IPS-15b (cell line): ENCODE measurements around the gene COMTD1.

Source experiments
- H3K27me3 ChIP-seq: one replicate; pipeline ENCODE4 v1.6.1; 2013; ENCODE audit warnings: low read length; ENCODE audit not compliant: control insufficient read depth, insufficient read depth
- H3K36me3 ChIP-seq: one replicate; pipeline ENCODE4 v1.6.1; 2013; ENCODE audit warnings: low read length; ENCODE audit not compliant: control insufficient read depth, insufficient read depth
- H3K4me1 ChIP-seq: one replicate; pipeline ENCODE4 v1.6.1; 2013; ENCODE audit warnings: mild to moderate bottlenecking, low read length; ENCODE audit not compliant: control insufficient read depth, insufficient read depth
- H3K4me3 ChIP-seq: one replicate; pipeline ENCODE4 v1.5.1; 2013; ENCODE audit warnings: low read depth, low read length
- H3K9ac ChIP-seq: one replicate; pipeline ENCODE4 v1.6.1; 2013; ENCODE audit warnings: low read depth, mild to moderate bottlenecking, low read length
- H3K9me3 ChIP-seq: one replicate; pipeline ENCODE4 v1.6.1; 2013; ENCODE audit warnings: mild to moderate bottlenecking, low read length; ENCODE audit not compliant: control insufficient read depth, insufficient read depth

COMTD1 gene

GRCh38 chr10:75263806-75264205 lies 28.0 kb upstream of the COMTD1 start:
- Histone ChIP-seq H3K36me3 (no peaks in the 10 kb centered on the region), H3K4me1 (no peaks in the 10 kb centered on the region), H3K9me3 (no peaks in the 10 kb centered on the region), H3K4me3 (no peak overlapping the region), H3K9ac (no peak overlapping the region), H3K27me3 (no peaks in the 10 kb centered on the region)

DNA sequence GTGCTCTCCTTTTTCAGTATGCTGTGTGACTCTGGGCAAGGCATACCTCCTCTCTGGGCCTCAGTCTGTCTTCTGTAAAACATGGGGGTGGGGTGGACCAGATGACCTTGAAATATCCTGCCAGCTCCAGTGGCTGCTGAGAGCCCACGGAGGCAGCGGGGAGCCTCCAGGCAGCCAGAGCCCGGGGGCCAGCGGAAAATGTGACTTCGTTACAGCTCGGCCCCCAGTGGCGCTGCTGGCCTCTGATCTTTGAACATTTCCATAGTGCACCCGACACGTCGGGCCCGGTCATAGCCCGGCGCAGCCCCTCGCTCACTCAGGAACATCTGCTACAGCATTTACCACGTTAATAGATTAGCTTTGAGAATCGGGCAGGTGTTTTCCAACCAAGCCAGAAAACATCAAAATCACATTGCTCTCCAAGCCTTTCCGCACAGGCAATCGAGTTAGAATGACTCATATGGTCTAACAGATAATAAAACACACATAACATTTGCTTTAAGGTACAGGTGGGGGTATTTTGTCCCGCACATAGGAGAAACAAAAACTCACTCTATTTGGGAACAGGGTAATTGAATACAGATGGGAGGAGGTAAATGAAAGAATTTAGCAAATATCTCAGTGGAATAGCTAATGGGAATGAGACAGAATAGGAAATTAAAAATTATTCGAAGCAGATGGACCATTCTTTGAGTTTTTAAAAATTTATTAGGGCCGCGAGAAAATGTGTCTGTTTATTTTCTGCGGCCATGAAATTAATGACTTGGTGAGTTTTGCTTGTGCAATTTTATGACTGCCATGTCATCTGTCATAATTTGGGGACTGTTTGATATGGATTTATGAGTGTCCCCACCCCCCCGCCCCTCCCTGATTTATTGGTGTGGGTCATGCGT lies 26.3 kb upstream of the COMTD1 start:
- no peak overlapping the region for H3K4me3 ChIP-seq
- H3K27me3 ChIP-seq, result no peaks in the 10 kb centered on the region
- H3K4me1 ChIP-seq, result no peaks in the 10 kb centered on the region

DNA sequence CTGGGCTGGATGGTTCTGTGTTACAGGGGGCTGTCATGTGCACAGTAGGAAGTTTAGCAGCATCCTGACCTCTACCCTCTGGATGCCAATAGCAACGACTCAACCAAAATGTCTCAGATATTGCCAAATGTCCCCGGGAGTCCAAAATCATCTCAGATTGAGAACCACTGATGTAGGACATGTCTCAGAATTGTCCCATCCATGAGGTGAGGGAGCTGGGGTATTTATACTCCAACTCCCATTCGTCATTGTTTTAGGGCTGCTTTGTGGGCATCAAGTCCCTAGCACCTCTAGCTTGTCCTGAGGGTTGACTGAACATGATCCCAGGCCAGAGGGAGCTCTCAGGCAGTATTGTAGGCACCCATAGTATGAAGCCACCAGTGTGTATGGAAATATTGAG lies 25.2 kb upstream of the COMTD1 start:
- H3K36me3 ChIP-seq, result no peaks in the 10 kb centered on the region
- no peak overlapping the region for H3K4me3 ChIP-seq
- H3K9me3 ChIP-seq, result no peaks in the 10 kb centered on the region
- H3K9ac ChIP-seq, result no peak overlapping the region
- no peaks in the 10 kb centered on the region for H3K27me3 ChIP-seq
- no peaks in the 10 kb centered on the region for H3K4me1 ChIP-seq

More for the DNA sequence above, 26.3 kb upstream of the COMTD1 start:
- Histone ChIP-seq H3K9ac (no peak overlapping the region), H3K36me3 (no peaks in the 10 kb centered on the region), H3K9me3 (no peaks in the 10 kb centered on the region)

- no peaks in the 10 kb centered on the region for H3K4me1 ChIP-seq
- H3K4me3 ChIP-seq, result no peak overlapping the region
- H3K9me3 ChIP-seq, result no peaks in the 10 kb centered on the region
- no peaks in the 10 kb centered on the region for H3K27me3 ChIP-seq
- no peaks in the 10 kb centered on the region for H3K36me3 ChIP-seq
- no peak overlapping the region for H3K9ac ChIP-seq
Observed at GRCh38 chr10:75254739-75255138, 19.0 kb upstream of the COMTD1 start.

DNA sequence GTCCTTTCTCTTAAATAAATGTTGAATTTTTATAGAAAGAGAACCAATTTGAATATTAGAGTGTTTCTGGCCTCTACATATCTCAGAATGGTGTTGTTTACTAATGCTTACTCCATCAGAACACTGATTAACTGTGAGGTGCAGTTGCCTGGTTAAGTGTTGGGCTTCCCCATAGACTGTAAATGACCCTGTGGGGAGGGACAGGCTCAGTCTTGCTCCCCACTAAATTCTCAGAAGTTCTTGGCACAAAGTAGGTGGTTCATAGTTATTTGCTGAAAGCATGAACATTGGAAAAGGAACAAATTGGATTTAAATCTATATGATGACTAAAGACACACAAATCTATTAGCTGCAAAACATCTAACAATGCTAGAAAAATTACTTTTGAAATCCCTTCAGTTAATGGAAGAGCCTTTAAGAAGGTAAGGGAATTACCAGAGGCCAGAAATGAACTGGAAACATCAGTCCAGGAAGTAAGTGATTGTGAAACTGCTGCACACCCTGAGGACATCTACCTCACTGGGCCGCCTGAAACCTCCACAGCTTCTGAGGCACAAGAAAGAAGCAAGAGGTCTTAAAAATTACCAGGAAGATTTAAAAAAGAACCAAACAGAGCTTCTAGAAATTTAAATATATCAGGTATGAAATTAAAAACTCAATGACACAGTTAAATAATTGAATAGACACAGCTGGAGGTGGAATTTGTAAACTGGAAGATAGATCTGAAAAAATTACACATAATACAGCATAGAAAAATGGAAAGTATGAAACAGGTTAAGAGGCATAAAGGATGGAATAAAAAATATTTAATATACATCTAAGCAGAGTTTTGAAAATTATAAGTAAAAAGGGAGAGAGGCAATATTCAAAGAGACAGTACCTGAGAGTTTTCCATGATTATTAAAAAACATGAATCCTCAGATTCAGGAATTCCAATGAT lies 17.8 kb upstream of the COMTD1 start:
- H3K9ac ChIP-seq, result no peak overlapping the region
- H3K36me3 ChIP-seq, result no peaks in the 10 kb centered on the region
- no peaks in the 10 kb centered on the region for H3K4me1 ChIP-seq
- H3K4me3 ChIP-seq, result no peak overlapping the region
- no peaks in the 10 kb centered on the region for H3K9me3 ChIP-seq
- H3K27me3 ChIP-seq, result no peaks in the 10 kb centered on the region

DNA sequence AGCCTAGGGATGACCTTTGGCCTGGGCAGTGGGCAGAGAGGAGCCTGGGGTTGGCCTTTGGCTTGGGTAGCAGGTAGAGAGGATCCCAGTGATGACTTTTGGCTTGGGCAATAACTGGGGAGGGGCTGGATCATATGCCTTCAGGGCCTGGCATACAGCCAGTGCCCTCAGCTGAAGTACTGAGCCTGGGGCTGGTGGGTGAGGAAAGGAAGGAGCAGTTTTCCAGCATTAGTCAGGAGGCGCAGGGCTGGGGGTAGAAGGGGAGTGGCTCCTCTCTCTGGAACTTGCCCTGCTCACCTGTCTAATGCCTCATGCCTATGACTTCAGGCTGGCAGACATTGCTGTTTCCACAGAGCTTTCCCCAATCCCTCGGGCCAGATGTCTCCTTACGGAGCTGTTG lies 15.2 kb upstream of the COMTD1 start:
- Histone ChIP-seq H3K36me3 (no peaks in the 10 kb centered on the region), H3K4me1 (peaks cover 2% of the 10 kb centered on the region), H3K27me3 (no peaks in the 10 kb centered on the region), H3K4me3 (no peak overlapping the region), H3K9me3 (no peaks in the 10 kb centered on the region), H3K9ac (no peak overlapping the region)

GRCh38 chr10:75247797-75248196 lies 12.0 kb upstream of the COMTD1 start:
- Histone ChIP-seq H3K9me3 (no peaks in the 10 kb centered on the region), H3K27me3 (no peaks in the 10 kb centered on the region), H3K9ac (no peak overlapping the region), H3K4me3 (no peak overlapping the region), H3K4me1 (peaks cover 4% of the 10 kb centered on the region), H3K36me3 (no peaks in the 10 kb centered on the region)

- H3K4me1 ChIP-seq, result peaks cover 4% of the 10 kb centered on the region
- no peaks in the 10 kb centered on the region for H3K36me3 ChIP-seq
- H3K4me3 ChIP-seq, result no peak overlapping the region
- H3K9ac ChIP-seq, result no peak overlapping the region
- H3K9me3 ChIP-seq, result no peaks in the 10 kb centered on the region
- H3K27me3 ChIP-seq, result no peaks in the 10 kb centered on the region
Observed at GRCh38 chr10:75246506-75246905, 10.7 kb upstream of the COMTD1 start.

DNA sequence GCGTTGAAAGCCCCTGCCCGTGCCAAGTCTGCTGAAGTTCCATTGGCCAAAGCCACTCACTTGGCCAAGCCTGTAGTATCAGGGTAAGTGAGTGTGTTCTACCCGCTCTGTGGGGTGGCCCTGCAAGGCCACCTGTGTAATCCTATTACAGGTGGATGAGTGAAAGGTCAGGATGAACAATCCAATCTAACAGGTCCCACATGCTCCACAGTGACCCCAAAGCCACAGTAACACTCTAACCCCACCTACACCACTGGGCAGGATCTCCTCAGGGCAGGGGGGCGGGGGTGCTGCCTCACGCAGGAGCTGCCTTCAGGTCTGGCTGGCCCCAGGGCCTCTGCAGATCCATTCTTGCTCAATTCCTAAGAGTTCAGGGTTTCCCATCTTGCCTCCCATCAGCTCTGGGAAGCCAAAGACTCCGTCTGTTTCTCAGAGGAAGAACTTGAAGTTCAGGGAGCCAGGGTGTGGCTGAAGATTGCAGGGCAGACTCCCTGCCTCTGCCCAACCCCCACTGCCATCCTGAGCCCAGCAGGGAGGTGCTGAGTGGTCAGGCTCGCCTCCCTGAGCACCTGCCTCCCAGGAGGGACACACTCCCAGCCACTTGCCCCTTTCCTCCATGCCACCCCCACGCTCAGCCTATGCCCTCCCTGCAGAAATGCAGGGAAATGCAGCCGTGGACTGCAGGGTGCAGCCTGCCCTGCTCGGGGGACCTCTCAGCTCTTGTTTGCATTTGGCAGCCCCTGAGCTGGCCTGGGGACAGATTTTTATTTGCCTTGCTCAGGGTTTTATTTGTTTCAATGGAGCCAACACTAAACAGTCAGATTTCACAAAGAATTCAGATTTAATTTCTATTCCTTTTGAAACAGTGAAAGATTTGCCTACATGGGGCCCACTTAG lies 9.8 kb upstream of the COMTD1 start:
- Histone ChIP-seq H3K4me3 (no peak overlapping the region), H3K27me3 (no peaks in the 10 kb centered on the region), H3K36me3 (no peaks in the 10 kb centered on the region), H3K9me3 (no peaks in the 10 kb centered on the region), H3K9ac (no peak overlapping the region), H3K4me1 (peaks cover 4% of the 10 kb centered on the region)

- Histone ChIP-seq H3K9me3 (no peaks in the 10 kb centered on the region), H3K4me1 (peaks cover 4% of the 10 kb centered on the region), H3K9ac (no peak overlapping the region), H3K36me3 (no peaks in the 10 kb centered on the region), H3K27me3 (no peaks in the 10 kb centered on the region), H3K4me3 (no peak overlapping the region)
Observed at GRCh38 chr10:75244487-75245353, 9.0 kb upstream of the COMTD1 start.
